NCI-H510A treated with DMSO at 0.1 percent for 48 hours (cell line): Measurements from ENCODE around the gene NPIPA3.
"Not testable (repeated sequence)": the region's sequence is repeated elsewhere in the genome, so short reads cannot be mapped to it uniquely, and the experiment has no call there.

Experiments used
- DNase-seq: peaks from one replicate; lab custom pipeline; 2025; lab: John Stamatoyannopoulos, UW

NPIPA3 gene

GRCh38 chr16:14742273-14743128, 39.3 kb downstream of the NPIPA3 start, which contains the start of gene NPIPA2:
Gene NPIPA2, plus strand, starts transcription at chr16:14742533. Its CDS starts 5,533 bp downstream, at chr16:14748066.
- DNase-seq = not testable (repeated sequence)

GRCh38 chr16:14773654-14774053, 70.4 kb downstream of the NPIPA3 start:
- DNase-seq = not testable (repeated sequence)

GRCh38 chr16:14775624-14776023, 72.4 kb downstream of the NPIPA3 start:
- DNase-seq = not testable (repeated sequence)
